HepG2 (cell line): ENCODE data around the gene CFAP61. TPM values are rescaled to one million over a fixed set of nuclear protein-coding genes. Genes with fewer than 3 reads are reported as not detected.

ENCODE experiments used
- ATAC-seq: fragments of 200-7000 bp; cut with Tn5 transposase; 3 replicates; pipeline ENCODE4 v1.9.1; 2020; ENCODE audit warnings: mild to moderate bottlenecking, moderate library complexity
- BruUV-seq: library from RNA; stranded (reverse); fragments of 400-500 nt; replicated peaks from 2 replicates; lab custom pipeline; 2021; lab: Mats Ljungman, UMichigan
- CTCF ChIA-PET: fragments of 300-600 bp; formaldehyde crosslinking; extraction: SDS; loops from one replicate; lab custom pipeline; 2021; ENCODE audit warnings: low total read pairs, inconsistent platforms, low intra/inter-chr PET ratio; lab: Yijun Ruan, JAX
- POLR2A ChIA-PET: fragments of 350-600 bp; sonication (Branson Sonifier 250); formaldehyde crosslinking; loops from one replicate; lab custom pipeline; 2020; ENCODE audit warnings: antibody characterized with exemption, inconsistent platforms; lab: Yijun Ruan, JAX
- DNase-seq: peaks from one replicate; pipeline ENCODE4 v3.0.0-alpha.2; 2015; ENCODE audit warnings: low spot score
- FAIRE-seq: peaks from 3 replicates; lab custom pipeline; 2011; peaks lifted over from hg19 to GRCh38; lab: Jason Lieb, UNC
- H2AFZ ChIP-seq: one replicate; pipeline ENCODE4 v1.6.1; 2011; ENCODE audit warnings: low read length, inconsistent platforms
- H3K27ac ChIP-seq: fragments of 300-600 bp; 3 replicates; pipeline ENCODE4 v1.8.0; 2011; ENCODE audit warnings: mixed run types, mild to moderate bottlenecking, mixed read lengths, low read length, inconsistent platforms; ENCODE audit not compliant: insufficient read depth; ENCODE audit errors: extremely low read length
- H3K27me3 ChIP-seq, 2 experiments: fragments of 200-600 bp in 1 of 2; 2 replicates in 1 of 2; 3 replicates in 1 of 2; pipeline versions ENCODE4 v1.6.0 to v1.8.0; 2011; ENCODE audit warnings: low read length in 2 of 2, mild to moderate bottlenecking in 2 of 2, moderate library complexity in 2 of 2, inconsistent platforms in 1 of 2; ENCODE audit not compliant: insufficient read depth in 2 of 2, control insufficient read depth in 1 of 2
- H3K36me3 ChIP-seq, 2 experiments: fragments of 200-600 bp in 1 of 2; replicated peaks in 1 of 2; 2 replicates in 1 of 2; 3 replicates in 1 of 2; pipeline versions ENCODE4 v1.5.1 to v1.8.0; 2011; ENCODE audit warnings: low read length in 2 of 2, inconsistent platforms in 1 of 2; ENCODE audit not compliant: insufficient read depth in 2 of 2, control insufficient read depth in 1 of 2
- H3K4me1 ChIP-seq: 2 replicates; pipeline ENCODE4 v1.5.1; 2012; ENCODE audit warnings: low read length, inconsistent platforms; ENCODE audit not compliant: insufficient read depth
- H3K4me2 ChIP-seq: 2 replicates; pipeline ENCODE4 v1.6.0; 2011; ENCODE audit warnings: low read depth, low read length, inconsistent platforms
- H3K4me3 ChIP-seq, 3 experiments: fragments of 200-600 bp in 1 of 3; sonication (generic), shearing (Covaris generic) in 1 of 3; replicated peaks in 1 of 3; 2 replicates each; pipeline ENCODE4 v1.5.1; 2011 to 2016; ENCODE audit warnings: low read length in 3 of 3, inconsistent platforms in 2 of 3, low read depth in 2 of 3, mild to moderate bottlenecking in 2 of 3, control low read depth in 1 of 3, mixed read lengths in 1 of 3; ENCODE audit not compliant: insufficient read depth in 1 of 3
- H3K79me2 ChIP-seq: one replicate; pipeline ENCODE4 v1.6.1; 2011; ENCODE audit warnings: low read length, inconsistent platforms; ENCODE audit not compliant: insufficient read depth
- H3K9ac ChIP-seq: 2 replicates; pipeline ENCODE4 v1.6.0; 2011; ENCODE audit warnings: mild to moderate bottlenecking, low read depth, low read length, inconsistent platforms; ENCODE audit not compliant: insufficient read depth
- H3K9me3 ChIP-seq: 2 replicates; pipeline ENCODE4 v1.5.1; 2012; ENCODE audit warnings: mild to moderate bottlenecking, low read length
- H4K20me1 ChIP-seq: 2 replicates; pipeline ENCODE4 v1.6.0; 2011; ENCODE audit warnings: inconsistent platforms, mild to moderate bottlenecking, low read length, moderate library complexity; ENCODE audit not compliant: insufficient read depth
- BRD4 ChIP-seq: sonication (generic); formaldehyde crosslinking; IDR thresholded peaks from 2 replicates; pipeline ENCODE4 v1.4.0; 2020; ENCODE audit warnings: missing genetic modification reagents
- EED ChIP-seq: sonication (generic); formaldehyde crosslinking; IDR thresholded peaks from 2 replicates; pipeline ENCODE4 v1.5.0; 2020; ENCODE audit warnings: mild to moderate bottlenecking, missing genetic modification reagents
- ELF4 ChIP-seq: sonication (generic); formaldehyde crosslinking; IDR thresholded peaks from 2 replicates; pipeline ENCODE4 v1.5.0; 2020; ENCODE audit warnings: missing genetic modification reagents, mild to moderate bottlenecking, moderate library complexity, borderline replicate concordance
- GATAD1 ChIP-seq: IDR thresholded peaks from 2 replicates; pipeline ENCODE4 v1.6.1; 2016; ENCODE audit warnings: missing genetic modification reagents, missing compliant biosample characterization
- KAT2B ChIP-seq: fragments of 150-350 bp; IDR thresholded peaks from 2 replicates; pipeline ENCODE4 v1.6.1; 2014; ENCODE audit warnings: low read depth, low read length, borderline replicate concordance
- KDM5B ChIP-seq: sonication (generic); formaldehyde crosslinking; IDR thresholded peaks from 2 replicates; pipeline ENCODE4 v1.4.0; 2020; ENCODE audit warnings: missing genetic modification reagents, mild to moderate bottlenecking, borderline replicate concordance
- LCORL ChIP-seq, 2 experiments: fragments of 450-650 bp in 1 of 2; sonication (generic) in 1 of 2; formaldehyde crosslinking in 1 of 2; IDR thresholded peaks; 2 replicates each; pipeline versions ENCODE4 v1.5.0 to v1.6.1; 2017 to 2020; ENCODE audit warnings: antibody characterized with exemption in 1 of 2, missing genetic modification reagents in 1 of 2
- MAZ ChIP-seq, 2 experiments: sonication (generic) in 1 of 2; formaldehyde crosslinking in 1 of 2; IDR thresholded peaks; 2 replicates each; pipeline versions ENCODE4 v1.5.0 to v1.6.1; 2012 to 2020; ENCODE audit warnings: low read depth in 2 of 2, mild to moderate bottlenecking in 2 of 2, borderline replicate concordance in 1 of 2, improper control_type of control experiment in 1 of 2, low read length in 1 of 2, missing genetic modification reagents in 1 of 2, moderate library complexity in 1 of 2
- NR3C1 ChIP-seq: sonication (generic); formaldehyde crosslinking; IDR thresholded peaks from 2 replicates; pipeline ENCODE4 v1.4.0; 2020; ENCODE audit warnings: missing genetic modification reagents
- RARG ChIP-seq: sonication (generic); formaldehyde crosslinking; IDR thresholded peaks from 2 replicates; pipeline ENCODE4 v1.4.0; 2020; ENCODE audit warnings: low read depth, mild to moderate bottlenecking, missing genetic modification reagents
- RBAK ChIP-seq: sonication (generic); formaldehyde crosslinking; IDR thresholded peaks from 2 replicates; pipeline ENCODE4 v1.5.1; 2020; ENCODE audit warnings: mild to moderate bottlenecking, missing genetic modification reagents
- TARDBP ChIP-seq: sonication (generic); formaldehyde crosslinking; IDR thresholded peaks from 2 replicates; pipeline ENCODE4 v1.8.0; 2022; ENCODE audit warnings: mild to moderate bottlenecking, missing genetic modification reagents
- ZBTB8A ChIP-seq: sonication (generic); formaldehyde crosslinking; IDR thresholded peaks from 2 replicates; pipeline ENCODE4 v1.4.0; 2020; ENCODE audit warnings: mild to moderate bottlenecking, low read depth, missing genetic modification reagents, borderline replicate concordance
- ZFP90 ChIP-seq: sonication (generic); formaldehyde crosslinking; IDR thresholded peaks from 2 replicates; pipeline ENCODE4 v1.8.0; 2022; ENCODE audit warnings: missing genetic modification reagents, mild to moderate bottlenecking, inconsistent platforms, borderline replicate concordance
- ZNF280D ChIP-seq: sonication (generic); formaldehyde crosslinking; IDR thresholded peaks from 2 replicates; pipeline ENCODE4 v1.5.1; 2020; ENCODE audit warnings: mild to moderate bottlenecking, missing genetic modification reagents
- ZNF335 ChIP-seq: sonication (generic); formaldehyde crosslinking; IDR thresholded peaks from 2 replicates; pipeline ENCODE4 v1.4.0; 2020; ENCODE audit warnings: missing genetic modification reagents
- ZSCAN31 ChIP-seq: sonication (generic); formaldehyde crosslinking; IDR thresholded peaks from 2 replicates; pipeline ENCODE4 v1.5.0; 2020; ENCODE audit warnings: low read depth, mild to moderate bottlenecking, missing genetic modification reagents
- WGBS: methylation state at CpG from one replicate; pipeline ENCODE4 v1.1.6; 2017; ENCODE audit warnings: low lambda C conversion rate; 5-methylcytosine and 5-hydroxymethylcytosine counted together
- in situ Hi-C: cut with HindIII; loops from 2 replicates; pipeline ENCODE4 v1.10.0; 2017; ENCODE audit warnings: low pct_unique_long_range_greater_than_20kb; ENCODE audit not compliant: extremely low pct_ligation_motif_present
- intact Hi-C: fragments of 100-400 bp; cut with micrococcal nuclease; formaldehyde crosslinking; loops from one replicate; pipeline ENCODE4 v1.10.0; 2022; ENCODE audit not compliant: unreplicated experiment
- polyA plus RNA-seq, 8 experiments: library from polyadenylated mRNA; depleted of rRNA in 3 of 8; stranded (reverse) in 7 of 8; unstranded in 1 of 8; fragments of >200 nt; fragmentation: Illumina TruSeq in 4 of 8; extraction: Trizol in 4 of 8; gene quantifications; 2 replicates each; pipeline versions ENCODE4 v1.2.1 to v1.2.3, GENCODE V29; 2011 to 2016; ENCODE audit warnings: low read depth in 4 of 8, missing spikeins in 1 of 8, mixed read lengths in 1 of 8; ENCODE audit not compliant: insufficient read depth in 1 of 8
- total RNA-seq, 5 experiments: library from RNA; depleted of rRNA; stranded (reverse); fragments of >200 nt; fragmentation: Illumina TruSeq; extraction: Trizol; gene quantifications; 2 replicates each; pipeline ENCODE4 v1.2.3, GENCODE V29; 2016; ENCODE audit warnings: low read depth in 1 of 5
- TF ChIP-seq, protein P1 (sequence below): sonication (generic); formaldehyde crosslinking; IDR thresholded peaks from 2 replicates; pipeline ENCODE4 v1.5.0; 2020; ENCODE audit warnings: mild to moderate bottlenecking, low read depth, missing genetic modification reagents, borderline replicate concordance
- TF ChIP-seq, protein P2 (sequence below): sonication (generic); formaldehyde crosslinking; IDR thresholded peaks from 2 replicates; pipeline ENCODE4 v1.4.0; 2020; ENCODE audit warnings: mild to moderate bottlenecking, missing genetic modification reagents
- TF ChIP-seq, protein P3 (sequence below): sonication (generic); formaldehyde crosslinking; IDR thresholded peaks from 2 replicates; pipeline ENCODE4 v1.5.0; 2020; ENCODE audit warnings: missing genetic modification reagents, mild to moderate bottlenecking, borderline replicate concordance

The CFAP61 gene
- total and polyA plus RNA-seq, 2 of the 13 experiments (the other 11 are each of a cell fraction or from before 2014, with no cell fraction given): 0.27 TPM; not detected in 1

- CTCF ChIA-PET: no interaction called here
- TF ChIP-seq ELF4 (CRISPR knock-in tag) (no peak), RBAK (CRISPR knock-in tag) (no peak), ZNF280D (CRISPR knock-in tag) (no peak), KAT2B (peak; percentile 44; the same call in 1 of the 2 replicates), ZFP90 (CRISPR knock-in tag) (0 out of 2 replicates have a peak, but pooled peaks have one; percentile 12), ZBTB8A (no peak), MAZ (IDR thresholded peaks at IDR 0.05; ENCODE audit: borderline replicate concordance, low read depth, low read length) (no peak), MAZ (CRISPR knock-in tag; IDR thresholded peaks at IDR 0.05; ENCODE audit: low read depth) (no peak), TARDBP (CRISPR knock-in tag) (0 out of 2 replicates have a peak, but pooled peaks have one; percentile 38), NR3C1 (CRISPR knock-in tag) (no peak), LCORL (IDR thresholded peaks at IDR 0.05) (no peak), LCORL (CRISPR knock-in tag; IDR thresholded peaks at IDR 0.05) (no peak), EED (CRISPR knock-in tag) (no peak), BRD4 (no peak), GATAD1 (peak; percentile 51; the same call in 1 of the 2 replicates), RARG (no peak; the same call in 1 of the 2 replicates), ZSCAN31 (no peak), KDM5B (peak; percentile 61; the same call in 1 of the 2 replicates), ZNF335 (CRISPR knock-in tag) (no peak)
- TF ChIP-seq, protein P1, sequence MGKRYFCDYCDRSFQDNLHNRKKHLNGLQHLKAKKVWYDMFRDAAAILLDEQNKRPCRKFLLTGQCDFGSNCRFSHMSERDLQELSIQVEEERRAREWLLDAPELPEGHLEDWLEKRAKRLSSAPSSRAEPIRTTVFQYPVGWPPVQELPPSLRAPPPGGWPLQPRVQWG: no peak
- TF ChIP-seq, protein P2, sequence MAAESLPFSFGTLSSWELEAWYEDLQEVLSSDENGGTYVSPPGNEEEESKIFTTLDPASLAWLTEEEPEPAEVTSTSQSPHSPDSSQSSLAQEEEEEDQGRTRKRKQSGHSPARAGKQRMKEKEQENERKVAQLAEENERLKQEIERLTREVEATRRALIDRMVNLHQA (CRISPR knock-in tag): no peak
- TF ChIP-seq, protein P3, sequence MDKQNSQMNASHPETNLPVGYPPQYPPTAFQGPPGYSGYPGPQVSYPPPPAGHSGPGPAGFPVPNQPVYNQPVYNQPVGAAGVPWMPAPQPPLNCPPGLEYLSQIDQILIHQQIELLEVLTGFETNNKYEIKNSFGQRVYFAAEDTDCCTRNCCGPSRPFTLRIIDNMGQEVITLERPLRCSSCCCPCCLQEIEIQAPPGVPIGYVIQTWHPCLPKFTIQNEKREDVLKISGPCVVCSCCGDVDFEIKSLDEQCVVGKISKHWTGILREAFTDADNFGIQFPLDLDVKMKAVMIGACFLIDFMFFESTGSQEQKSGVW (CRISPR knock-in tag): no peak
These were observed 42.5 kb upstream of the CFAP61 start for GRCh38 chr20:20009784-20010253.

More at GRCh38 chr20:20009784-20010253, 42.5 kb upstream of the CFAP61 start:
- H3K4me3 ChIP-seq: peak overlapping the region; percentile 5 to 55 (median 30); a peak in 5 of 6 replicates
- peak overlapping the region; percentile 43 for H3K9ac ChIP-seq
- H2AFZ ChIP-seq: peak overlapping the region; percentile 98
- H3K36me3 ChIP-seq: no peaks in the 10 kb centered on the region
- H3K9me3 ChIP-seq: no peaks in the 10 kb centered on the region
- peak; percentile 84 for ATAC-seq
- WGBS: 37% methylated on average over 14 of the region's 14 CpGs
- POLR2A ChIA-PET: interaction anchor here (1.1 to 2.1 kb wide), 7 partner anchors 7 to 251 kb away, joined by 3 to 11 read pairs (median 6); partner anchors contain the start of genes CFAP61, CRNKL1 and RIN2
- H3K27me3 ChIP-seq: no peaks in the 10 kb centered on the region
- H3K27ac ChIP-seq: peak overlapping the region; percentile 58
- peaks cover 69% of the 10 kb centered on the region for H3K4me1 ChIP-seq
- no peak for FAIRE-seq
- intact Hi-C loops (loop anchor here (2.0 kb wide), 1 partner anchor 129 kb away; no protein-coding TSS in a partner anchor), in situ Hi-C loops (no loop called here)
- peak overlapping the region; percentile 89 for H3K4me2 ChIP-seq
- H4K20me1 ChIP-seq: no peaks in the 10 kb centered on the region
- no TSS peak for BruUV-seq
- DNase-seq: peak; percentile 52
- H3K79me2 ChIP-seq: no peaks in the 10 kb centered on the region
